ENCODE data around the gene EEF1A2.

GRCh38 chr20:63521602-63522001, 22.7 kb upstream of the EEF1A2 start:
- TF ChIP-seq YY1 (IDR thresholded peaks at IDR 0.05) (no peak), CTCF (IDR thresholded peaks at IDR 0.05; ENCODE audit: low read depth, low read length, missing input control) (no peak), HNF4A (conservative IDR thresholded peaks at IDR 0.05) (no peak), TAF1 (conservative IDR thresholded peaks at IDR 0.05) (no peak), MAX (IDR thresholded peaks at IDR 0.05) (no peak), GABPA (IDR thresholded peaks at IDR 0.05 in 1 of 2, conservative IDR thresholded peaks at IDR 0.05 in 1 of 2) (no peak), RAD21 (IDR thresholded peaks at IDR 0.05) (no peak), ZBTB33 (IDR thresholded peaks at IDR 0.05) (no peak), RXRA (IDR thresholded peaks at IDR 0.05) (no peak), FOXA2 (IDR thresholded peaks at IDR 0.05) (no peak), JUND (IDR thresholded peaks at IDR 0.05) (no peak)
- TF ChIP-seq, protein P1, sequence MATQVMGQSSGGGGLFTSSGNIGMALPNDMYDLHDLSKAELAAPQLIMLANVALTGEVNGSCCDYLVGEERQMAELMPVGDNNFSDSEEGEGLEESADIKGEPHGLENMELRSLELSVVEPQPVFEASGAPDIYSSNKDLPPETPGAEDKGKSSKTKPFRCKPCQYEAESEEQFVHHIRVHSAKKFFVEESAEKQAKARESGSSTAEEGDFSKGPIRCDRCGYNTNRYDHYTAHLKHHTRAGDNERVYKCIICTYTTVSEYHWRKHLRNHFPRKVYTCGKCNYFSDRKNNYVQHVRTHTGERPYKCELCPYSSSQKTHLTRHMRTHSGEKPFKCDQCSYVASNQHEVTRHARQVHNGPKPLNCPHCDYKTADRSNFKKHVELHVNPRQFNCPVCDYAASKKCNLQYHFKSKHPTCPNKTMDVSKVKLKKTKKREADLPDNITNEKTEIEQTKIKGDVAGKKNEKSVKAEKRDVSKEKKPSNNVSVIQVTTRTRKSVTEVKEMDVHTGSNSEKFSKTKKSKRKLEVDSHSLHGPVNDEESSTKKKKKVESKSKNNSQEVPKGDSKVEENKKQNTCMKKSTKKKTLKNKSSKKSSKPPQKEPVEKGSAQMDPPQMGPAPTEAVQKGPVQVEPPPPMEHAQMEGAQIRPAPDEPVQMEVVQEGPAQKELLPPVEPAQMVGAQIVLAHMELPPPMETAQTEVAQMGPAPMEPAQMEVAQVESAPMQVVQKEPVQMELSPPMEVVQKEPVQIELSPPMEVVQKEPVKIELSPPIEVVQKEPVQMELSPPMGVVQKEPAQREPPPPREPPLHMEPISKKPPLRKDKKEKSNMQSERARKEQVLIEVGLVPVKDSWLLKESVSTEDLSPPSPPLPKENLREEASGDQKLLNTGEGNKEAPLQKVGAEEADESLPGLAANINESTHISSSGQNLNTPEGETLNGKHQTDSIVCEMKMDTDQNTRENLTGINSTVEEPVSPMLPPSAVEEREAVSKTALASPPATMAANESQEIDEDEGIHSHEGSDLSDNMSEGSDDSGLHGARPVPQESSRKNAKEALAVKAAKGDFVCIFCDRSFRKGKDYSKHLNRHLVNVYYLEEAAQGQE (IDR thresholded peaks at IDR 0.05), result no peak
